H1 (cell line): ENCODE results near the gene SCG5. TPM values are rescaled to one million over a fixed set of nuclear protein-coding genes. Genes with fewer than 3 reads are reported as not detected.

ENCODE experiments used
- NRF1 ChIP-seq: IDR thresholded peaks from 2 replicates; pipeline ENCODE4 v1.6.1; 2011; ENCODE audit warnings: mild to moderate bottlenecking, low read depth, low read length, improper control_type of control experiment
- RAD21 ChIP-seq, 2 experiments: IDR thresholded peaks in 1 of 2; conservative IDR thresholded peaks in 1 of 2; 2 replicates each; pipeline ENCODE4 v1.6.1; 2011; ENCODE audit warnings: low read depth in 2 of 2, low read length in 2 of 2, improper control_type of control experiment in 1 of 2, inconsistent platforms in 1 of 2, mild to moderate bottlenecking in 1 of 2, moderate library complexity in 1 of 2
- SIRT6 ChIP-seq: IDR thresholded peaks from one replicate; pipeline ENCODE4 v1.7.1; 2012; ENCODE audit warnings: low read length, inconsistent platforms
- SP1 ChIP-seq: IDR thresholded peaks from 2 replicates; pipeline ENCODE4 v1.6.1; 2011; ENCODE audit warnings: low read depth, low read length
- TAF1 ChIP-seq: IDR thresholded peaks from 2 replicates; pipeline ENCODE4 v1.6.1; 2011; ENCODE audit warnings: mild to moderate bottlenecking, low read depth, low read length
- polyA plus RNA-seq, 7 experiments: library from polyadenylated mRNA; depleted of rRNA in 3 of 7; stranded (reverse) in 5 of 7; unstranded in 2 of 7; fragments of >200 nt in 5 of 7; fragments of 200-250 nt in 2 of 7; gene quantifications; 1 replicate in 5 of 7; 2 replicates in 1 of 7; 4 replicates in 1 of 7; pipeline versions ENCODE4 v1.2.1 to v1.2.3, GENCODE V29; 2011 to 2013; ENCODE audit warnings: missing spikeins in 2 of 7, mixed read lengths in 2 of 7
- total RNA-seq: library from RNA; stranded (reverse); fragmentation: NEBNext Ultra II Directional; extraction: Animal tissue kit (Norgen Biotek cat#: 25700); gene quantifications from 2 replicates; pipeline ENCODE4 v1.2.1, GENCODE V29; 2021
- TF ChIP-seq, protein P1 (sequence below): IDR thresholded peaks from 2 replicates; pipeline ENCODE4 v1.6.1; 2012; ENCODE audit warnings: inconsistent platforms

Gene SCG5
- total and polyA plus RNA-seq, 2 of the 8 experiments (the other 6 are each of a cell fraction or from before 2014, with no cell fraction given), result 18.7 to 19.9 TPM

DNA sequence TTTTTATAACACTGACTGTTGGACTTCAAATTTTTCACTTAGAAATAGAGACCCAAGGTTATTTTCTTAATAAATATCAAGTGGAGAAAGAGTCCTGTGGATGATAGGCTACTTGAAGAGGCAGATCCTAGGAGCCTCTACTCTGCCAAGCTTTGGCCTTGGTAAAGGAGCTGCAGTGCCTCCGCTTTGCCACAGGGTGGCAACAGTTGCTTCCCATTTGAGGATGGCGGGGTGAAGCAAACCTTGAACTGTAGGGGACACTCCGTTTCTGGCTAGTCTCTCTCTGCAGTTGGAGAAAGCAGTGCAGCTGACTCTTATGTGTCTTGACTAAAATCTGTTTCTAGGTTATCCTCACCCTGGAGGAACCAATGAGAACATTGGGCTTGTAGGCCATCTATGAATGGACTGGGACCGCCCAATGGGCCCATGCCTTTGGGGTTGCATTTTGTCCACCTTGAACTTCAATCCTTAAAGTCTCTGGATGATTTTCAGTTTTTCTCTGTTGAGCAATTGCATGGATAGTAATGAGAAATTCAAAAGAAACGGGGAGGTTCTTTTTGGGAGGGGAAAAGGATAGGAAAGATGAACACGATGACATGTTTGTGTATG is 9.8 kb downstream of the SCG5 start (continued):
- TF ChIP-seq SIRT6 (no peak), TAF1 (no peak), NRF1 (no peak), SP1 (no peak), RAD21 (IDR thresholded peaks at IDR 0.05 in 1 of 2, conservative IDR thresholded peaks at IDR 0.05 in 1 of 2; ENCODE audit: low read depth in 2 of 2, low read length in 2 of 2) (peak; percentile 85 to 92)
- TF ChIP-seq, protein P1, sequence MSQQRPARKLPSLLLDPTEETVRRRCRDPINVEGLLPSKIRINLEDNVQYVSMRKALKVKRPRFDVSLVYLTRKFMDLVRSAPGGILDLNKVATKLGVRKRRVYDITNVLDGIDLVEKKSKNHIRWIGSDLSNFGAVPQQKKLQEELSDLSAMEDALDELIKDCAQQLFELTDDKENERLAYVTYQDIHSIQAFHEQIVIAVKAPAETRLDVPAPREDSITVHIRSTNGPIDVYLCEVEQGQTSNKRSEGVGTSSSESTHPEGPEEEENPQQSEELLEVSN, result no peak
